K562 (cell line): Measurements from ENCODE around the gene DMAC2. TPM values are rescaled to one million over a fixed set of nuclear protein-coding genes. Genes with fewer than 3 reads are reported as not detected.

Experiments
- ARNT ChIP-seq, 2 experiments: fragments of 450-650 bp; IDR thresholded peaks; 2 replicates each; pipeline ENCODE4 v1.6.1; 2016; ENCODE audit warnings: mild to moderate bottlenecking in 1 of 2
- BRCA1 ChIP-seq, 2 experiments: fragments of 450-650 bp in 1 of 2; sonication (generic) in 1 of 2; formaldehyde crosslinking in 1 of 2; IDR thresholded peaks; 2 replicates each; pipeline versions ENCODE4 v1.5.0 to v1.6.1; 2017 to 2020; ENCODE audit warnings: mild to moderate bottlenecking in 1 of 2, missing genetic modification reagents in 1 of 2
- CBX8 ChIP-seq: fragments of 200-600 bp; sonication (generic); IDR thresholded peaks from 2 replicates; pipeline ENCODE4 v1.6.1; 2012; ENCODE audit warnings: borderline replicate concordance, mixed run types, low read depth, mild to moderate bottlenecking, moderate library complexity, mixed read lengths, low read length, control low read depth, inconsistent platforms; ENCODE audit not compliant: poor library complexity, severe bottlenecking; ENCODE audit errors: extremely low read depth
- ETV1 ChIP-seq: fragments of 450-650 bp; conservative IDR thresholded peaks from 2 replicates; pipeline ENCODE4 v1.6.1; 2016; ENCODE audit warnings: missing genetic modification characterization, control low read depth, low read depth, missing compliant biosample characterization
- HDAC6 ChIP-seq: IDR thresholded peaks from 2 replicates; pipeline ENCODE4 v1.6.1; 2012; ENCODE audit warnings: low read depth, mild to moderate bottlenecking, control low read depth, inconsistent platforms, low read length, moderate library complexity
- HNRNPH1 ChIP-seq: fragments of 200-400 bp; formaldehyde crosslinking; optimal IDR thresholded peaks from 2 replicates; pipeline ENCODE3; 2017; ENCODE audit warnings: low read depth, mild to moderate bottlenecking, low read length, moderate library complexity
- ILK ChIP-seq: fragments of 450-650 bp; IDR thresholded peaks from 2 replicates; pipeline ENCODE4 v1.6.1; 2016; ENCODE audit warnings: missing genetic modification characterization, low read depth, mild to moderate bottlenecking, missing compliant biosample characterization, moderate library complexity, borderline replicate concordance
- MAFG ChIP-seq: fragments of 450-650 bp; conservative IDR thresholded peaks from 2 replicates; pipeline ENCODE4 v1.6.1; 2016; ENCODE audit warnings: missing genetic modification characterization, missing compliant biosample characterization
- MTF1 ChIP-seq: fragments of 250-450 bp; sonication (Bioruptor Pico); IDR thresholded peaks from 2 replicates; pipeline ENCODE4 v1.9.0; 2021; ENCODE audit warnings: moderate library complexity, mild to moderate bottlenecking, inconsistent platforms, borderline replicate concordance
- RBM39 ChIP-seq: fragments of 200-400 bp; formaldehyde crosslinking; optimal IDR thresholded peaks from 2 replicates; pipeline ENCODE3; 2018; ENCODE audit warnings: low read depth, low read length
- RFX7 ChIP-seq: fragments of 250-450 bp; sonication (Bioruptor Pico); IDR thresholded peaks from 2 replicates; pipeline ENCODE4 v1.5.1; 2021; ENCODE audit warnings: mild to moderate bottlenecking
- SETDB1 ChIP-seq: IDR thresholded peaks from one replicate; pipeline ENCODE4 v1.6.1; 2012; ENCODE audit warnings: low read length, control low read depth, inconsistent platforms
- ZNF24 ChIP-seq: fragments of 450-650 bp; IDR thresholded peaks from 2 replicates; pipeline ENCODE4 v1.6.1; 2016
- ZNF584 ChIP-seq: fragments of 200-800 bp; sonication (Bioruptor generic); IDR thresholded peaks from 2 replicates; pipeline ENCODE4 v1.6.1; 2016; ENCODE audit warnings: low read depth, mild to moderate bottlenecking, missing genetic modification characterization, missing compliant biosample characterization
- polyA plus RNA-seq, 8 experiments: library from polyadenylated mRNA; depleted of rRNA in 4 of 8; stranded (reverse) in 5 of 8; unstranded in 3 of 8; fragments of >200 nt; fragmentation: Nextera tagmentation in 2 of 8; fragmentation: Illumina TruSeq in 1 of 8; extraction: Ambion mirVana in 2 of 8; extraction: Trizol in 1 of 8; gene quantifications; 2 replicates each; pipeline versions ENCODE4 v1.2.1 to v1.2.3, GENCODE V29; 2011 to 2014; ENCODE audit warnings: inconsistent platforms in 1 of 8, missing spikeins in 1 of 8
- total RNA-seq, 7 experiments: library from RNA; depleted of rRNA in 6 of 7; stranded (reverse); fragments of >200 nt in 6 of 7; fragmentation: Illumina TruSeq in 2 of 7; extraction: Trizol in 2 of 7; gene quantifications; 2 replicates each; pipeline versions ENCODE4 v1.2.1 to v1.2.3, GENCODE V29; 2011 to 2021; ENCODE audit warnings: low replicate concordance in 1 of 7
- TF ChIP-seq, protein P1 (sequence below), 2 experiments: fragments of 150-350 bp in 1 of 2; IDR thresholded peaks; 2 replicates each; pipeline ENCODE4 v1.6.1; 2012 to 2016; ENCODE audit warnings: low read depth in 2 of 2, low read length in 2 of 2, mild to moderate bottlenecking in 1 of 2, moderate library complexity in 1 of 2
- TF ChIP-seq, protein P2 (sequence below): fragments of 250-450 bp; sonication (Bioruptor Pico); IDR thresholded peaks from 2 replicates; pipeline ENCODE4 v1.8.0; 2022; ENCODE audit warnings: inconsistent platforms, mild to moderate bottlenecking, moderate library complexity, borderline replicate concordance
- TF ChIP-seq, protein P3 (sequence below): fragments of 450-650 bp; formaldehyde crosslinking; IDR thresholded peaks from 2 replicates; pipeline ENCODE4 v1.4.0; 2020; ENCODE audit warnings: mild to moderate bottlenecking, moderate library complexity
- TF ChIP-seq, protein P4 (sequence below): sonication (generic); formaldehyde crosslinking; IDR thresholded peaks from 2 replicates; pipeline ENCODE4 v1.8.1; 2023; ENCODE audit warnings: mild to moderate bottlenecking, missing genetic modification reagents

DMAC2 gene
- total and polyA plus RNA-seq, 9 of the 15 experiments (the other 6 are each of a cell fraction or from before 2014, with no cell fraction given): 12.9 to 61.2 (median 43.1) TPM

DNA sequence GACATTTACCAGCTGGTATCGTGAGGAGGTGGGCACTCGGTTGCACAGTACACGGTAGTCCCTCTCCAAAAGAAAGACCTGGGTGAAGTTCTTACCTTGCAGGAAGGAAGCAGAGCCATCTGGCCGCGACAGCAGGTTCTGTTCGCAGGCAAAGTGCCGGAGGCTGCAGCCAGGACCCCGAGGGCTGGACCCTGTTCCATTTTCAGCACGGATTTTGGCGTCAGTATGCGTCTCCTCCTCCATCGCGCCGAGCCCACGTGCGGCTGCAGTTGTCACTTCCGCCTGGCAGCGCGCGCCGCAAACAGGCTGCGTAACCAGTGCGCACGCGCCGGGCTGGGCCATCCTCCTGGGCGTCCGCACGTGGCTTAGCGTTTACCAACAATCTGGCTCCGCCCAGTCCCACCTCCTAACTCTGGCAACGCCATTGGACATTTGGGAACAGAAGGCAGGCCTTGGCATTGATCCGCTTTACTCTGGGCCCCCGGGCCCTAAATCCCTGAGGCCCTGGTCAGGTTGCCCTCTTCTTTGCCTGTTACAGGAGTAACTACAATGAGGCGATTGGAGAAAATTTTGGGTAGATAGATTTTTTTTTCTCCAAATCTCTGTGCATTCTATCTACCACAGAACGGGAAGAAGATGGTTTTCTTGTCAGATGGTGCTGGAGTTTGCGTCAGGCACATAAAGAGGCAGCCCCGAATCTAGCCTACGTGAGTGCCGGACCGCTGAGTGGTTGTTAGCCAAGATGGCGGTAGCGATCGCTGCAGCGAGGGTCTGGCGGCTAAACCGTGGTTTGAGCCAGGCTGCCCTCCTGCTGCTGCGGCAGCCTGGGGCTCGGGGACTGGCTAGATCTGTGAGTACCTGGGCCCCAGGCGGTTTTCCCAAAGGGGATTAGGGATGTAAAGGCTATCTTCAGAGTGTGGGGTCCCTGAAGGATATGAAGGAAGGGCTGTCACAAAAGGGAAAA is 42.3 kb downstream of the DMAC2 start, which contains the start of the genes BCKDHA and EXOSC5 (continued):
- TF ChIP-seq CBX8 (no peak), RBM39 (no peak), ZNF584 (CRISPR knock-in tag) (no peak), MAFG (tag) (no peak), BRCA1 (IDR thresholded peaks at IDR 0.05) (no peak), BRCA1 (CRISPR knock-in tag; IDR thresholded peaks at IDR 0.05) (no peak), HNRNPH1 (no peak), RFX7 (CRISPR knock-in tag) (no peak), ARNT (IDR thresholded peaks at IDR 0.05) (peak in 1 of 2 experiments; percentile 84; a peak in 2 of 4 replicates), HDAC6 (no peak), SETDB1 (peak; percentile 33), ETV1 (peak; percentile 79), MTF1 (CRISPR knock-in tag) (no peak), ILK (tag) (no peak), ZNF24 (peak; percentile 7; the same call in 1 of the 2 replicates)
- TF ChIP-seq, protein P1, sequence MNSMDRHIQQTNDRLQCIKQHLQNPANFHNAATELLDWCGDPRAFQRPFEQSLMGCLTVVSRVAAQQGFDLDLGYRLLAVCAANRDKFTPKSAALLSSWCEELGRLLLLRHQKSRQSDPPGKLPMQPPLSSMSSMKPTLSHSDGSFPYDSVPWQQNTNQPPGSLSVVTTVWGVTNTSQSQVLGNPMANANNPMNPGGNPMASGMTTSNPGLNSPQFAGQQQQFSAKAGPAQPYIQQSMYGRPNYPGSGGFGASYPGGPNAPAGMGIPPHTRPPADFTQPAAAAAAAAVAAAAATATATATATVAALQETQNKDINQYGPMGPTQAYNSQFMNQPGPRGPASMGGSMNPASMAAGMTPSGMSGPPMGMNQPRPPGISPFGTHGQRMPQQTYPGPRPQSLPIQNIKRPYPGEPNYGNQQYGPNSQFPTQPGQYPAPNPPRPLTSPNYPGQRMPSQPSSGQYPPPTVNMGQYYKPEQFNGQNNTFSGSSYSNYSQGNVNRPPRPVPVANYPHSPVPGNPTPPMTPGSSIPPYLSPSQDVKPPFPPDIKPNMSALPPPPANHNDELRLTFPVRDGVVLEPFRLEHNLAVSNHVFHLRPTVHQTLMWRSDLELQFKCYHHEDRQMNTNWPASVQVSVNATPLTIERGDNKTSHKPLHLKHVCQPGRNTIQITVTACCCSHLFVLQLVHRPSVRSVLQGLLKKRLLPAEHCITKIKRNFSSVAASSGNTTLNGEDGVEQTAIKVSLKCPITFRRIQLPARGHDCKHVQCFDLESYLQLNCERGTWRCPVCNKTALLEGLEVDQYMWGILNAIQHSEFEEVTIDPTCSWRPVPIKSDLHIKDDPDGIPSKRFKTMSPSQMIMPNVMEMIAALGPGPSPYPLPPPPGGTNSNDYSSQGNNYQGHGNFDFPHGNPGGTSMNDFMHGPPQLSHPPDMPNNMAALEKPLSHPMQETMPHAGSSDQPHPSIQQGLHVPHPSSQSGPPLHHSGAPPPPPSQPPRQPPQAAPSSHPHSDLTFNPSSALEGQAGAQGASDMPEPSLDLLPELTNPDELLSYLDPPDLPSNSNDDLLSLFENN (IDR thresholded peaks at IDR 0.05; ENCODE audit: low read depth in 2 of 2, low read length in 2 of 2): no peak
- TF ChIP-seq, protein P2, sequence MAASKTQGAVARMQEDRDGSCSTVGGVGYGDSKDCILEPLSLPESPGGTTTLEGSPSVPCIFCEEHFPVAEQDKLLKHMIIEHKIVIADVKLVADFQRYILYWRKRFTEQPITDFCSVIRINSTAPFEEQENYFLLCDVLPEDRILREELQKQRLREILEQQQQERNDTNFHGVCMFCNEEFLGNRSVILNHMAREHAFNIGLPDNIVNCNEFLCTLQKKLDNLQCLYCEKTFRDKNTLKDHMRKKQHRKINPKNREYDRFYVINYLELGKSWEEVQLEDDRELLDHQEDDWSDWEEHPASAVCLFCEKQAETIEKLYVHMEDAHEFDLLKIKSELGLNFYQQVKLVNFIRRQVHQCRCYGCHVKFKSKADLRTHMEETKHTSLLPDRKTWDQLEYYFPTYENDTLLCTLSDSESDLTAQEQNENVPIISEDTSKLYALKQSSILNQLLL (CRISPR knock-in tag): no peak
- TF ChIP-seq, protein P3, sequence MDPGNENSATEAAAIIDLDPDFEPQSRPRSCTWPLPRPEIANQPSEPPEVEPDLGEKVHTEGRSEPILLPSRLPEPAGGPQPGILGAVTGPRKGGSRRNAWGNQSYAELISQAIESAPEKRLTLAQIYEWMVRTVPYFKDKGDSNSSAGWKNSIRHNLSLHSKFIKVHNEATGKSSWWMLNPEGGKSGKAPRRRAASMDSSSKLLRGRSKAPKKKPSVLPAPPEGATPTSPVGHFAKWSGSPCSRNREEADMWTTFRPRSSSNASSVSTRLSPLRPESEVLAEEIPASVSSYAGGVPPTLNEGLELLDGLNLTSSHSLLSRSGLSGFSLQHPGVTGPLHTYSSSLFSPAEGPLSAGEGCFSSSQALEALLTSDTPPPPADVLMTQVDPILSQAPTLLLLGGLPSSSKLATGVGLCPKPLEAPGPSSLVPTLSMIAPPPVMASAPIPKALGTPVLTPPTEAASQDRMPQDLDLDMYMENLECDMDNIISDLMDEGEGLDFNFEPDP (CRISPR knock-in tag): no peak
- TF ChIP-seq, protein P4, sequence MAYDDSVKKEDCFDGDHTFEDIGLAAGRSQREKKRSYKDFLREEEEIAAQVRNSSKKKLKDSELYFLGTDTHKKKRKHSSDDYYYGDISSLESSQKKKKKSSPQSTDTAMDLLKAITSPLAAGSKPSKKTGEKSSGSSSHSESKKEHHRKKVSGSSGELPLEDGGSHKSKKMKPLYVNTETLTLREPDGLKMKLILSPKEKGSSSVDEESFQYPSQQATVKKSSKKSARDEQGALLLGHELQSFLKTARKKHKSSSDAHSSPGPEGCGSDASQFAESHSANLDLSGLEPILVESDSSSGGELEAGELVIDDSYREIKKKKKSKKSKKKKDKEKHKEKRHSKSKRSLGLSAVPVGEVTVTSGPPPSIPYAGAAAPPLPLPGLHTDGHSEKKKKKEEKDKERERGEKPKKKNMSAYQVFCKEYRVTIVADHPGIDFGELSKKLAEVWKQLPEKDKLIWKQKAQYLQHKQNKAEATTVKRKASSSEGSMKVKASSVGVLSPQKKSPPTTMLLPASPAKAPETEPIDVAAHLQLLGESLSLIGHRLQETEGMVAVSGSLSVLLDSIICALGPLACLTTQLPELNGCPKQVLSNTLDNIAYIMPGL (CRISPR knock-in tag): no peak
